GM08714 (cell line): ENCODE results near the gene ANKRD6.

Experiments used
- H3K4me3 ChIP-seq: fragments of 200-500 bp; sonication (Bioruptor generic); 2 replicates; pipeline ENCODE4 v1.5.1; 2014; ENCODE audit warnings: mild to moderate bottlenecking, low read length, inconsistent platforms
- ZNF274 ChIP-seq: IDR thresholded peaks from 2 replicates; pipeline ENCODE4 v1.6.1; 2012; ENCODE audit warnings: mild to moderate bottlenecking, low read depth, low read length

Gene ANKRD6

DNA sequence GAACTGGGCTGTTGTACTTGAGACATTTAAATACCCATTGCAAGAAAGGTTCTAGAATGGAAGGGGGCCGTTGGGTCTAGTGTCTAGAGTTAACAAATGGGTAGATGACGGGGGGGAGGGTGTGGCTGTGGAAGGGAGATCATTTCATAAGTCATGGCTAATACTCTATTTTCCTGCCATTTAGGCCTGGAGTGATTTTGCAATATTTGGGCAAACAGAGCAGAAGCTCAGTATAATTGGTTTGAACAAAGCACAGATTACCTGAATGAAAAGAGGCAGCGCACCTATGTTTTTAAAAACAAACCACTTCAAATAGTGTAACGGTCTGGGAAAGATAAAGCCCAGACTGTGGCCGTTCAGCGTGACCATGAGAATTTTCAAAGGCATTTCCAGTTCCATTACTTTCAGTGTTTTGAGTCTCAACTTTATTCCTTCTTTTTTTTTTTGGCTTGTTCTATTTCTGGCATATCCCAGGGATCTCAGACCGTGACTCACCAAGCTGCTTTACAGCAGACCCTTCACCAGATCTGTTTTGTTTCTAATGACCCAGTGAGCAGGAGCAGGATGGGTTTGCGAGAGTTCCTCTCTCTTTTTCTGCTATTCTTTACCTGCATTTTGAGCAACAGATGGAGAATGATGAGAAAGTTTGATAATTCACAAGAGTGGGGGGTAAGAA lies 131.9 kb downstream of the ANKRD6 start:
- TF ChIP-seq ZNF274, result no peak
- no peak overlapping the region for H3K4me3 ChIP-seq

DNA sequence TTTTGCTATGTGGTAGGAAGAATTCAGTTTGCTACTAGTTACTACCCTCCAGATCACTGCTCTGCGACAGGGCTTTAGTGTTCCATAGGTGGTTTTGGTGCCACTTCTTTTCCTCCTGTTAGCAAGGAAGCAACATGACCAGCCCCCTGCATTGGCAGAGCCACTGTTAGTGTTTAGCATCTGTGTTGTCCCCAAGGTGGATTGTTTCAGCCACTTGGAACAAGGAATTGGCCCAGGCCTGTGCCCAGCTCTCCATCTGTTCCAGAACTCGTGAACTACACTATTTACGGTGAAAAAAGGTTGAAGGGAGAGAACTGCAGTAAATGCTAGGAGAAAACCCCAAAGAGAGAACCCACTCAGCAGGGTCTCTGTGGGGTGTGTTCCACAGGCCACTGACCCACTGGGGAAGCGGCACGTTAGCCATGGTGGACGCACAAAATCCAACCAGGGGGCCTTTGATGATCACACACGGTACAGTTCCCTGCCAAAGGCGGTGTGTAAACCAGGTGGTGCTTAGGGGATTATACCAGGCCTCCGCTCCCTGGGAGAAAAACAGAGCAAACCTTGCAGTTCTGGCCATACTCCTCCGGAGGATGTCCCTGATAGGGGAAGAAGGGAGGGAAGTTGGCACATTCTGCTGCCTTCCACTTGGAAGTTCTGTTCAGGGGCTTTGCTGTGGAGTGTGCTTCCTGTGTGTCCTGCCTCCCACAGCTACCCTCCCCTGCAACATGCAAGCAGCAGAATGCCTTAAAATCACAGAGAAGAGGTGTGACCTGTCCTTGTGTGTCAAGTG lies 133.3 kb downstream of the ANKRD6 start:
- TF ChIP-seq ZNF274, result no peak
- H3K4me3 ChIP-seq, result no peak overlapping the region

DNA sequence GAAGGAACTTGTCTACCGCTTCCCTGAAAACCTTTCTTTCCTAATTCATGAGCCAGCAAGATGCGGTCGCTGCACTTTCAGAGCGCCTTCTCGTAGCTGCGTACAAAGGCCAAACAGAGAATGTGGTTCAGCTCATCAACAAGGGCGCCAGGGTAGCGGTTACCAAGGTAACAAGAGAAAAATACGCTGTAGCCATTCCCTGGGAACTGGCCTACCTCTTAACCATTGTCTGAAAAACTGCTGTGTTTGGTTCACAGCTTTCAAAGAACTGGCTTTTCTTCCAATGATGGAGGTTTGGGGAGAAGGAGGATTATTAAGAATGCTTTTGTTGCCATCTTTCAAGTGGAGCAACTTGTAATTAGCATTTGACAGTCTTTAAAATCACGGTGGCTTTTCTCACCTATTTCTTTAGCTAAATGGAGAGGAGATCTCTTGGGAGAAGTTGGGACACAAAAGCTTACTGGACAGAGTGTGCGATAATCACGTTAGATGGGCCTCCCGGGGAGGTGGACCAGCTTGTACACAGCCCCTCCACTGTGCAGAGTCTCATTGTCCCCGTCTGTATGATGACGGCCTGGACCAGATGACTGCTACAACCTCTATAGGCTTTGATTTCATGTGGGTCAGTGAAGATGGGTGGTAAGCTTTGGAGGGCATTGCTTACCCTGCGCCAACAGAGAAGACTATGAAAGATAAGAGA lies 134.1 kb downstream of the ANKRD6 start:
- TF ChIP-seq ZNF274, result no peak
- H3K4me3 ChIP-seq, result no peak overlapping the region

DNA sequence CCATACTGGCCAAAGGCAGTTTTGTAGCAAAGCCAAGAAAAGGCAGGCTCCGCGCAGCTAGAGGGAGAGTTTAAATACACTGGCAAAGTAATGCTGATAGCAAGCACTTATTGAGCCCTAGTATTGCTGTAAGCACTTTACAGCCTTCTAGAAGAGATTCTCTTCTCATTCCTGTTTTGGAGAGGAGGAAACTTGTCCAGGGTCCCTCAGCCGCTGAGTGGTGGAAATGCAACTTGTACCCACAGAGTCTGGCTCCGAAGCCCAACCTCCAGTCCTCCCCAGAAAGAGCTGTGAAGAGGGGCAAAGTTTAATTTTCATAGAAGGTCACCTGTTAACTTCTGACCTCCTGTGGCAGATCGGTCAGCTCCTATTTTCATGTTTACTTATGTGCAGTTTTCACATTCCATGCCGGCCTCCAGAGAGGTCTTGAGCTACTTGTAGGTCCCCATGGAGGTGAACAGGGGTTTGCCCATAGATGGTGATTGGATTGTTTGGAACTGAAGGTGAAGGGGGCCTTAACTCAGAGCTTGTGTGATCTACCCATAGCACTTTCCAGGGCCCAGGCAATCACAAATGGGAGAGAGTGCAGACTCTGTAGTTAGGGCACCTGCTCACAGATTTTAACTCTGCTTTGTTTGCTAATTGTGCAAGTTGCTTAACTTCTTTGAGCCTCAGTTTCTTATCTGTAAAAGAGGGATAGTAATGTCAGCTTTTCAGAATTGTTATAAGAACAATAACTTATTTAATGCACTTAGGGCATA lies 134.9 kb downstream of the ANKRD6 start:
- H3K4me3 ChIP-seq, result no peak overlapping the region
- TF ChIP-seq ZNF274, result no peak

DNA sequence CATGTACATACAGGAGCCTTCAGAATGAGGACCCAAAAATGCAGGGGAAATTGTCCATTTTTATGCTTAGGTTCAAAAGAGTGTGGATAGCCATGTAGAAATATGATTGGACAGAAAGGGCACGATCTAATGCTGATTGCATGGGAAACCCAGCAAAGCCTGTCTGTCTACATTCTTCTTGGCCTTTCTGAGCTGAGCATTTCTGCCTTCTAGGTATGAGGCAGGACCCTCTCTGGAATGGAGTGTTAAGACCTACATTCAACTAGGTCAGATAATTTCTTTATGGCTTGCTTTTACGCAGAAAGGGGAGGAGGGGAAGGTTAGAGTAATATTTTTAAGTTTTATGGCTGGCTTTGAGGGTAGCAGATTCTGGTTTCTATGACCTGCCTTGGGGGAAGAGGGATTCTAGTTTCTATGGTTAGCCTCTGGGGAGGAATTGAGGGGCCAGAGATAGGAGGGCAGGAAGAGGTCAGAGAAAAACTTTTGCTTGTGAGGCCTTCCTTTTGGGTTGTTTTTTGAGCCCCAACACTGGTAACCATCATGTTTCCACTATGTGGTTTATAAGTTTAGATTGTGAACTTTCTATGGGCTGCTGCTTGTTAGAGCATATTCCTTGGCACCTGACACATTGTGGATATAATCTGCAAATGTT lies 142.1 kb downstream of the ANKRD6 start:
- no peak for TF ChIP-seq ZNF274
- H3K4me3 ChIP-seq, result no peak overlapping the region

DNA sequence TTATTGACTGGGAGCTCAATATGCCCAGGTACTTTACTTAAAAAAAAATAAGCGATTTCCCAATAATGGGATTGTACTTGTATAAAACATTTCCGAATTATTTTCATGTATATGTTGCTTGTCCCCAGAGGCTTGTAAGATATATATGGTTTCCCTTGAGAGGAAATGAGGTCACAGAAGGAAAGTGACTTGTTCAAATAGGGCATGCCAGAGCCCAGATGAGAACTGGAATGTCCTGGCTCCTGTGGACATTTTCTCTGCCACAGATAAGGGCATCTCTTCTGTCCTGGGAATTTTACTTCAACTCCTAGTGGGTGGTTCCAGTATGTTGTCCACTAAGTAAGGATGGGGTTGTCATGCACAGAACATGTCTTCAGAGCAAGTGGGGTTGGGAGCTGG lies 142.6 kb downstream of the ANKRD6 start:
- H3K4me3 ChIP-seq, result no peak overlapping the region
- TF ChIP-seq ZNF274, result no peak

DNA sequence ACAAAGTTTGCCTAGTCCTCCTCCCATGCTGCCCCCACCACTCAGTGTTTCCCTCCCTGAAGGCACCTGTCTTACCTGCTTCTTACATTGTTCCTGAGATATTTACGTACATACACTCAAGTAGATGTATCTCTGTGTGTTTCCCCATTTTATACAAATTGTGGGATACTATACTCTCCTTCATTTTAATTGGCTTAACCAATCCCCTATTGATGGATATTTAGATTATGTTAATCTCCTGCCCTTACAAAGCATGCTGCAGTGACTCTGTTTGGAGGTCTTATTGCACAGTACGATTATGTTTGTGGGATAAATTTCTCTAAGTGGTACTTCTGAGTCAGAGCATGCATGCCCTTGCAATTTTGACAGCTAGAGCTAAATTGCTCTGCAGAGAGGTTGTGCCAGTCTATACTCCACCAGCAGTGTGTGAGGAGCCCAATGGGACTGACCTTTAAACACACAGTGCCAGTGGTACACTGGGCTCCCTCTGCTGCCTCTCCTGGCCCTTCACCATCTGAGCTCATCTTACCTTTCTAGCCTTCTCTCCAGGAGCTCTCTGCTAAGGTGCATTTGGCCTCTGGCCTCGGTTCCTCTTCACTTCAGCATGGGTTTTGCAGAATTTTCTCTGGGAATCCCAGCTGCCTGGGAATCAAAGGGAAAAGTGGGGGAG lies 148.2 kb downstream of the ANKRD6 start:
- TF ChIP-seq ZNF274, result no peak
- no peak overlapping the region for H3K4me3 ChIP-seq

DNA sequence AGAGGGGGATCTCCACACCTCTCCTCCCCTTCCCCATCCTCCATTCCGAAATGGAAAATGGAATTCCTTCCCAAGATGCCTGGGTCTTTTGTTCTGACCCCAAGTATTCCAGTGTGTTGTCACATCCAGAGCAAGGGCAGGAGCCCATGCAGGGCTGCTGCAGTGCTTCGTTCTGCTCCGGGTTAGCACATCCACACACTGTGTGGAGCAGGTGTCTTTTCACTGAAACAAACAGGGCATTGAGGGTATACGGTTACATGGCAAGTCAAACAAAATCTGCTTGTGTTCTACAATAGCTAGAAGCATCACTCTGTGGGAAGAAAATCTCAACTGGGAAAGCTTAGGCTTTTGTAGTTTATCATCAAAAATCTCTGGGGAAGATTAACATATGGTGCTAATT lies 148.7 kb downstream of the ANKRD6 start:
- TF ChIP-seq ZNF274, result no peak

DNA sequence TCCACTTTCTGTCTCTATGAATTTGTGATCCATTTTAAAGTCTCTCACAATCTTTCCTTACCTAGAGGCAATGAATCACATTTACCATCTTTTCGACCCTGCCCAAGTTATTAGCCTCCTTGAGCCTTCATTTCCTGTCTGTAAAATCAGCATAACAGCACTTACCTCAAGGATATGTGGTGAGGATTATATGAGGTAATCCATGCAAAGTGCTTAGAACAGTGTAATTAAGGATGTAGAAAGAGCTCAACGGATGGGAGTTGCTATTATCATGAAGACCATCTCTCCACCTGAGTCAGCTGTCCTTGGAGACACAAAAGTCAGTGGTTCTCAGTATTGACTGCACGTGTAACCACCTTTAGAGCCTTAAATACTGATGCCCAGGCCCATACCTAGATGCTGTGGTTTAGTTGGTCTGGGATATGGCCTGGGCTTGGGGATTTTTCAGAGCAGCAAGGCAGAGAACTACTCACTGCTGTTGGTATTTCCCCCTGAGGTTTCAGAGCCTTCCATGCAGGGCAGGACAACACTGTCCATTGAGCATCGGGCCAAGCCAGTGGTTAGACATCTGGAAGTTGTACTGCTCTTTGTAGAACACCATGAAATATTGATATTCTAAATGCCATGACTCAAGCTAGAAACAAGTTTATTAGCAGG lies 149.8 kb downstream of the ANKRD6 start:
- no peak overlapping the region for H3K4me3 ChIP-seq

More for the DNA sequence above, 148.7 kb downstream of the ANKRD6 start:
- H3K4me3 ChIP-seq, result no peak overlapping the region

DNA sequence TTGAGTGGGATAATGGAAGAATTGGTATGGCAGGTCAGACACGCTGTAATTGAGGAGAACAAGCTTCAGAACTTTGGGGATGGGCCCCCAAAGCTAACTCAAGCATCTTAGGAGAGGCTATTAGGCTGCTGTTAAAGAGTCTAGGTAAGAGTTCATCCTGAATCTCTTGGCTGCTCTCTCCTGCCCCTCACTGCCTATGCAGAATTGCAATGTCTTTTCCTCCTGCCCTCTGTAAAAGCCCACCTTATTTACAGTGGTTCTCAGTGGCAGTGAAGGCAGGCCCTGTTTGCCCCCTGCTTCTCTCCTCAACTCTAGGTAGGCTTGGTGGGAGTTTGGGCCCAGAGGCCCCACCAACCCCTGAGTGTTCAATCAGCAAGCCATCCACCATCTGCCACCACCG lies 150.6 kb downstream of the ANKRD6 start:
- H3K4me3 ChIP-seq, result no peak overlapping the region
- TF ChIP-seq ZNF274, result no peak

More for the DNA sequence above, 149.8 kb downstream of the ANKRD6 start:
- TF ChIP-seq ZNF274, result no peak

DNA sequence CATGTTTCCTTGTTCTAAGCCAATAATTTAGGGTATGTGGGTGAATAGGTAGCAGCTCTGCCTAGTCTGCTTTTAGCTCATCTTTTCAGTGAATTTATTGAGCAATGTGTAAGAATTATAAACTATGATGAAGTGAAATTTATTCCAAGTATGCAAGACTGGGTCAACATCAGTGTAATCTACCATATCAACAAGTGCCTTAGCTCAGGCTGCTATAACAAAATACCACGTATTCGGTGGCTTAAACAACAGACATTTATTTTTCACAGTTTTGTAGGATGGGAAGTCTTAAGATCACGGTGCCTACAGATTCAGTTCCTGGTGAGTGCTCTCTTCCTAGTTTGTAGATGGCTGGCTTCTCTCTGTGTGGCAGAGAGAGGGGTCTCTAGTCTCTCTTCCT lies 151.6 kb downstream of the ANKRD6 start:
- no peak for TF ChIP-seq ZNF274
- no peak overlapping the region for H3K4me3 ChIP-seq

DNA sequence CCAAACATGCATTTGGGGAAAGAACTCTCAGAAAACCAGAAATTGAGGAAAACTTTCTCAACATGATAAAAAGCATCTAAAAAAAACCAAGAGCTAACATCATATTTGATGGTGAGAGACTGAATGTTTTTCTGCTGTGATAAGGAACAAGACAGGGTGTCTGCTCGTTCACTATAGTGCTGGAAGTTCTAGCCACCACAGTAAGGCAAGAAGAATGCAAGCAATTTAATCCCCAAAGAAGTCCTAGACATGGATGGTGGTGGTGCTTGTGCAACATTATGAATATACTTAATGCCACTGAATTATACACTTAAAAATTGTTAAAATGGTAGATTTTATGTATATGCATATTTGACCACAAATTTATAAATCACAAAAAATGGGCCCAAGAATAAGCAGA lies 152.2 kb downstream of the ANKRD6 start:
- H3K4me3 ChIP-seq, result no peak overlapping the region

More for the DNA sequence above, 152.2 kb downstream of the ANKRD6 start:
- TF ChIP-seq ZNF274, result no peak
